K562 (cell line): ENCODE data around the gene NT5DC1. TPM values are rescaled to one million over a fixed set of nuclear protein-coding genes. Genes with fewer than 3 reads are reported as not detected.
A peak's percentile ranks its signal among the peaks of the same experiment; 100 is the strongest.

Experiments
- BDP1 ChIP-seq: IDR thresholded peaks from 3 replicates; pipeline ENCODE4 v1.6.1; 2011; ENCODE audit not compliant: insufficient read length, insufficient read depth
- CBFA2T2 ChIP-seq: fragments of 450-650 bp; conservative IDR thresholded peaks from 2 replicates; pipeline ENCODE4 v1.6.1; 2017; ENCODE audit warnings: mild to moderate bottlenecking
- CEBPG ChIP-seq, 3 experiments: fragments of 200-800 bp in 1 of 3; sonication (Bioruptor generic) in 1 of 3; sonication (generic) in 1 of 3; formaldehyde crosslinking in 1 of 3; IDR thresholded peaks in 2 of 3; conservative IDR thresholded peaks in 1 of 3; 2 replicates each; pipeline versions ENCODE4 v1.6.1 to v1.8.0; 2016 to 2022; ENCODE audit warnings: missing compliant biosample characterization in 2 of 3, missing genetic modification characterization in 2 of 3, mild to moderate bottlenecking in 1 of 3, missing genetic modification reagents in 1 of 3
- KLF10 ChIP-seq: fragments of 250-450 bp; sonication (Bioruptor Pico); IDR thresholded peaks from 2 replicates; pipeline ENCODE4 v1.6.1; 2021; ENCODE audit warnings: matching md5 sums
- MAFF ChIP-seq: IDR thresholded peaks from 2 replicates; pipeline ENCODE4 v1.6.1; 2012; ENCODE audit warnings: low read length, improper control_type of control experiment
- MEF2D ChIP-seq: conservative IDR thresholded peaks from 2 replicates; pipeline ENCODE4 v1.6.1; 2016; ENCODE audit warnings: low read depth, missing genetic modification characterization, missing compliant biosample characterization
- MEIS2 ChIP-seq: fragments of 450-650 bp; IDR thresholded peaks from 2 replicates; pipeline ENCODE4 v1.6.1; 2014; ENCODE audit warnings: mild to moderate bottlenecking; ENCODE audit not compliant: partially characterized antibody
- NFIX ChIP-seq: fragments of 250-450 bp; sonication (Bioruptor Pico); IDR thresholded peaks from 2 replicates; pipeline ENCODE4 v1.4.0; 2020; ENCODE audit warnings: low read depth, mild to moderate bottlenecking, moderate library complexity
- NR2F6 ChIP-seq: fragments of 450-650 bp; formaldehyde crosslinking; IDR thresholded peaks from 2 replicates; pipeline ENCODE4 v1.4.0; 2020; ENCODE audit warnings: mild to moderate bottlenecking
- PCBP2 ChIP-seq: fragments of 200-400 bp; formaldehyde crosslinking; IDR thresholded peaks from 2 replicates; pipeline ENCODE4 v1.6.1; 2018; ENCODE audit warnings: low read length, low read depth, mild to moderate bottlenecking, moderate library complexity; ENCODE audit not compliant: poor library complexity, severe bottlenecking
- PHB2 ChIP-seq: fragments of 450-650 bp; IDR thresholded peaks from 2 replicates; pipeline ENCODE4 v1.6.1; 2017; ENCODE audit warnings: low read depth
- SMARCA5 ChIP-seq: fragments of 450-650 bp; IDR thresholded peaks from 2 replicates; pipeline ENCODE4 v1.6.1; 2016
- ZNF12 ChIP-seq: sonication (generic); formaldehyde crosslinking; IDR thresholded peaks from 2 replicates; pipeline ENCODE4 v1.4.0; 2020; ENCODE audit warnings: mild to moderate bottlenecking, missing genetic modification reagents
- polyA plus RNA-seq, 8 experiments: library from polyadenylated mRNA; depleted of rRNA in 4 of 8; stranded (reverse) in 5 of 8; unstranded in 3 of 8; fragments of >200 nt; fragmentation: Nextera tagmentation in 2 of 8; fragmentation: Illumina TruSeq in 1 of 8; extraction: Ambion mirVana in 2 of 8; extraction: Trizol in 1 of 8; gene quantifications; 2 replicates each; pipeline versions ENCODE4 v1.2.1 to v1.2.3, GENCODE V29; 2011 to 2014; ENCODE audit warnings: inconsistent platforms in 1 of 8, missing spikeins in 1 of 8
- total RNA-seq, 7 experiments: library from RNA; depleted of rRNA in 6 of 7; stranded (reverse); fragments of >200 nt in 6 of 7; fragmentation: Illumina TruSeq in 2 of 7; extraction: Trizol in 2 of 7; gene quantifications; 2 replicates each; pipeline versions ENCODE4 v1.2.1 to v1.2.3, GENCODE V29; 2011 to 2021; ENCODE audit warnings: low replicate concordance in 1 of 7
- TF ChIP-seq, protein P1 (sequence below): fragments of 450-650 bp; IDR thresholded peaks from 2 replicates; pipeline ENCODE4 v1.6.1; 2018; ENCODE audit warnings: mild to moderate bottlenecking, low read depth; ENCODE audit not compliant: partially characterized antibody
- TF ChIP-seq, protein P2 (sequence below): conservative IDR thresholded peaks from 2 replicates; pipeline ENCODE4 v1.6.1; 2011; ENCODE audit warnings: low read depth, mild to moderate bottlenecking, low read length; ENCODE audit not compliant: control insufficient read depth
- TF ChIP-seq, protein P3 (sequence below): IDR thresholded peaks from 2 replicates; pipeline ENCODE4 v1.6.1; 2014; ENCODE audit warnings: antibody characterized with exemption
- TF ChIP-seq, protein P4 (sequence below): fragments of 450-650 bp; formaldehyde crosslinking; IDR thresholded peaks from 2 replicates; pipeline ENCODE4 v1.4.0; 2022; ENCODE audit warnings: missing genetic modification characterization
- TF ChIP-seq, protein P5 (sequence below), 3 experiments: fragments of 200-800 bp in 1 of 3; fragments of 250-450 bp in 1 of 3; fragments of 450-650 bp in 1 of 3; sonication (Bioruptor Pico) in 1 of 3; sonication (Bioruptor generic) in 1 of 3; formaldehyde crosslinking in 1 of 3; IDR thresholded peaks; 2 replicates each; pipeline versions ENCODE4 v1.6.1 to v1.8.0; 2016 to 2022; ENCODE audit warnings: mild to moderate bottlenecking in 2 of 3, missing genetic modification characterization in 2 of 3, missing compliant biosample characterization in 1 of 3, moderate library complexity in 1 of 3
- TF ChIP-seq, protein P6 (sequence below): fragments of 250-450 bp; sonication (Bioruptor Pico); IDR thresholded peaks from 2 replicates; pipeline ENCODE4 v1.8.0; 2021; ENCODE audit warnings: moderate library complexity, mild to moderate bottlenecking, inconsistent platforms

NT5DC1 gene
- total and polyA plus RNA-seq, 9 of the 15 experiments (the other 6 are each of a cell fraction or from before 2014, with no cell fraction given), result 4.9 to 28.5 (median 16.3) TPM

DNA sequence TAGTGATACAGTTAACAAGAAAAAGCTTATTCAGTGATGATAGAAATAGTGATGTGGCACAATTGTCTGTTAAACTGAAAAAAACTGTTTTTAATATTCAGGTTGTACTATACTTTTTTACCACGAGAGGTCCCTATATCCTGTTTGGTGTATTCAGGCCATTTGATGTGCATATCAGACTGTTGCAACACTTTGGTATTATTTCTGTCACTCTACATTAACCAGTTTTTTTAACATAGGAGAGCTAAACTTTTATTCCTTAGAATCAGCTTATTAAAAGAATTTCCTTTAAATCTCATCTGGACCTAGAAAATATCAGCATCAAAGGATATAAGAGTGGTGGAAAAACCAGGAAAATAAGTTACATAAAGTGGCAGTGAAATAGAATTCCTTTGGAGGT, 116.4 kb downstream of the NT5DC1 start (continued):
- TF ChIP-seq, protein P1, sequence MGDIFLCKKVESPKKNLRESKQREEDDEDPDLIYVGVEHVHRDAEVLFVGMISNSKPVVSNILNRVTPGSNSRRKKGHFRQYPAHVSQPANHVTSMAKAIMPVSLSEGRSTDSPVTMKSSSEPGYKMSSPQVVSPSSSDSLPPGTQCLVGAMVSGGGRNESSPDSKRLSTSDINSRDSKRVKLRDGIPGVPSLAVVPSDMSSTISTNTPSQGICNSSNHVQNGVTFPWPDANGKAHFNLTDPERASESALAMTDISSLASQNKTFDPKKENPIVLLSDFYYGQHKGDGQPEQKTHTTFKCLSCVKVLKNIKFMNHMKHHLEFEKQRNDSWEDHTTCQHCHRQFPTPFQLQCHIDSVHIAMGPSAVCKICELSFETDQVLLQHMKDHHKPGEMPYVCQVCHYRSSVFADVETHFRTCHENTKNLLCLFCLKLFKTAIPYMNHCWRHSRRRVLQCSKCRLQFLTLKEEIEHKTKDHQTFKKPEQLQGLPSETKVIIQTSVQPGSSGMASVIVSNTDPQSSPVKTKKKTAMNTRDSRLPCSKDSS, result no peak
- TF ChIP-seq CBFA2T2 (no peak), MEIS2 (peak; percentile 19), BDP1 (no peak), CEBPG (CRISPR knock-in tag; IDR thresholded peaks at IDR 0.05) (peak; percentile 64), CEBPG (tag; conservative IDR thresholded peaks at IDR 0.05 in 1 of 2, IDR thresholded peaks at IDR 0.05 in 1 of 2) (peak; percentile 74 to 82), NR2F6 (no peak), PHB2 (no peak), MAFF (no peak), MEF2D (tag) (no peak), PCBP2 (no peak), NFIX (CRISPR knock-in tag) (no peak), SMARCA5 (no peak), ZNF12 (CRISPR knock-in tag) (no peak), KLF10 (CRISPR knock-in tag) (no peak)
- TF ChIP-seq, protein P2, sequence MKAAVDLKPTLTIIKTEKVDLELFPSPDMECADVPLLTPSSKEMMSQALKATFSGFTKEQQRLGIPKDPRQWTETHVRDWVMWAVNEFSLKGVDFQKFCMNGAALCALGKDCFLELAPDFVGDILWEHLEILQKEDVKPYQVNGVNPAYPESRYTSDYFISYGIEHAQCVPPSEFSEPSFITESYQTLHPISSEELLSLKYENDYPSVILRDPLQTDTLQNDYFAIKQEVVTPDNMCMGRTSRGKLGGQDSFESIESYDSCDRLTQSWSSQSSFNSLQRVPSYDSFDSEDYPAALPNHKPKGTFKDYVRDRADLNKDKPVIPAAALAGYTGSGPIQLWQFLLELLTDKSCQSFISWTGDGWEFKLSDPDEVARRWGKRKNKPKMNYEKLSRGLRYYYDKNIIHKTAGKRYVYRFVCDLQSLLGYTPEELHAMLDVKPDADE, result no peak
- TF ChIP-seq, protein P3, sequence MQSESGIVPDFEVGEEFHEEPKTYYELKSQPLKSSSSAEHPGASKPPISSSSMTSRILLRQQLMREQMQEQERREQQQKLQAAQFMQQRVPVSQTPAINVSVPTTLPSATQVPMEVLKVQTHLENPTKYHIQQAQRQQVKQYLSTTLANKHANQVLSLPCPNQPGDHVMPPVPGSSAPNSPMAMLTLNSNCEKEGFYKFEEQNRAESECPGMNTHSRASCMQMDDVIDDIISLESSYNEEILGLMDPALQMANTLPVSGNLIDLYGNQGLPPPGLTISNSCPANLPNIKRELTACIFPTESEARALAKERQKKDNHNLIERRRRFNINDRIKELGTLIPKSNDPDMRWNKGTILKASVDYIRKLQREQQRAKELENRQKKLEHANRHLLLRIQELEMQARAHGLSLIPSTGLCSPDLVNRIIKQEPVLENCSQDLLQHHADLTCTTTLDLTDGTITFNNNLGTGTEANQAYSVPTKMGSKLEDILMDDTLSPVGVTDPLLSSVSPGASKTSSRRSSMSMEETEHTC, result no peak
- TF ChIP-seq, protein P4, sequence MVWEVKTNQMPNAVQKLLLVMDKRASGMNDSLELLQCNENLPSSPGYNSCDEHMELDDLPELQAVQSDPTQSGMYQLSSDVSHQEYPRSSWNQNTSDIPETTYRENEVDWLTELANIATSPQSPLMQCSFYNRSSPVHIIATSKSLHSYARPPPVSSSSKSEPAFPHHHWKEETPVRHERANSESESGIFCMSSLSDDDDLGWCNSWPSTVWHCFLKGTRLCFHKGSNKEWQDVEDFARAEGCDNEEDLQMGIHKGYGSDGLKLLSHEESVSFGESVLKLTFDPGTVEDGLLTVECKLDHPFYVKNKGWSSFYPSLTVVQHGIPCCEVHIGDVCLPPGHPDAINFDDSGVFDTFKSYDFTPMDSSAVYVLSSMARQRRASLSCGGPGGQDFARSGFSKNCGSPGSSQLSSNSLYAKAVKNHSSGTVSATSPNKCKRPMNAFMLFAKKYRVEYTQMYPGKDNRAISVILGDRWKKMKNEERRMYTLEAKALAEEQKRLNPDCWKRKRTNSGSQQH (CRISPR knock-in tag), result no peak
- TF ChIP-seq, protein P5, sequence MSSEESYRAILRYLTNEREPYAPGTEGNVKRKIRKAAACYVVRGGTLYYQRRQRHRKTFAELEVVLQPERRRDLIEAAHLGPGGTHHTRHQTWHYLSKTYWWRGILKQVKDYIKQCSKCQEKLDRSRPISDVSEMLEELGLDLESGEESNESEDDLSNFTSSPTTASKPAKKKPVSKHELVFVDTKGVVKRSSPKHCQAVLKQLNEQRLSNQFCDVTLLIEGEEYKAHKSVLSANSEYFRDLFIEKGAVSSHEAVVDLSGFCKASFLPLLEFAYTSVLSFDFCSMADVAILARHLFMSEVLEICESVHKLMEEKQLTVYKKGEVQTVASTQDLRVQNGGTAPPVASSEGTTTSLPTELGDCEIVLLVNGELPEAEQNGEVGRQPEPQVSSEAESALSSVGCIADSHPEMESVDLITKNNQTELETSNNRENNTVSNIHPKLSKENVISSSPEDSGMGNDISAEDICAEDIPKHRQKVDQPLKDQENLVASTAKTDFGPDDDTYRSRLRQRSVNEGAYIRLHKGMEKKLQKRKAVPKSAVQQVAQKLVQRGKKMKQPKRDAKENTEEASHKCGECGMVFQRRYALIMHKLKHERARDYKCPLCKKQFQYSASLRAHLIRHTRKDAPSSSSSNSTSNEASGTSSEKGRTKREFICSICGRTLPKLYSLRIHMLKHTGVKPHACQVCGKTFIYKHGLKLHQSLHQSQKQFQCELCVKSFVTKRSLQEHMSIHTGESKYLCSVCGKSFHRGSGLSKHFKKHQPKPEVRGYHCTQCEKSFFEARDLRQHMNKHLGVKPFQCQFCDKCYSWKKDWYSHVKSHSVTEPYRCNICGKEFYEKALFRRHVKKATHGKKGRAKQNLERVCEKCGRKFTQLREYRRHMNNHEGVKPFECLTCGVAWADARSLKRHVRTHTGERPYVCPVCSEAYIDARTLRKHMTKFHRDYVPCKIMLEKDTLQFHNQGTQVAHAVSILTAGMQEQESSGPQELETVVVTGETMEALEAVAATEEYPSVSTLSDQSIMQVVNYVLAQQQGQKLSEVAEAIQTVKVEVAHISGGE (CRISPR knock-in tag; IDR thresholded peaks at IDR 0.05), result no peak
- TF ChIP-seq, protein P6, sequence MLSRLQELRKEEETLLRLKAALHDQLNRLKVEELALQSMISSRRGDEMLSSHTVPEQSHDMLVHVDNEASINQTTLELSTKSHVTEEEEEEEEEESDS (CRISPR knock-in tag), result no peak
